H1 (cell line): ENCODE measurements around the gene TTC21A. TPM values are rescaled to one million over a fixed set of nuclear protein-coding genes. Genes with fewer than 3 reads are reported as not detected.

Experiments
- CTCF ChIA-PET: fragments of 300-600 bp; sonication (Branson Sonifier 250); formaldehyde crosslinking; loops from one replicate; lab custom pipeline; 2021; ENCODE audit not compliant: partially characterized antibody; lab: Charles Lee
- POLR2A ChIA-PET: fragments of 300-600 bp; sonication (Branson Sonifier 250); formaldehyde crosslinking; loops from one replicate; lab custom pipeline; 2021; ENCODE audit warnings: inconsistent platforms; ENCODE audit not compliant: partially characterized antibody; lab: Charles Lee
- DNase-seq, 2 experiments: peaks; one replicate each; pipeline versions ENCODE4 v3.0.0 to v3.0.0-alpha.2; 2010 to 2022; ENCODE audit warnings: low spot score in 2 of 2, low read depth in 1 of 2, mixed read lengths in 1 of 2
- FAIRE-seq: peaks from 2 replicates; lab custom pipeline; 2011; peaks lifted over from hg19 to GRCh38; lab: Jason Lieb, UNC
- H2AFZ ChIP-seq: 2 replicates; pipeline ENCODE4 v1.8.1; 2012; ENCODE audit warnings: low read length, inconsistent platforms
- H2AK5ac ChIP-seq: 2 replicates; pipeline ENCODE4 v1.6.1; 2013; ENCODE audit warnings: low read depth, low read length
- H2BK120ac ChIP-seq: replicated peaks from 2 replicates; pipeline ENCODE3; 2013; ENCODE audit warnings: low read depth, low read length, inconsistent platforms
- H2BK12ac ChIP-seq: 2 replicates; pipeline ENCODE4 v1.6.1; 2013; ENCODE audit warnings: low read depth, low read length
- H2BK15ac ChIP-seq: 2 replicates; pipeline ENCODE4 v1.6.1; 2013; ENCODE audit warnings: low read length
- H2BK20ac ChIP-seq: 2 replicates; pipeline ENCODE4 v1.6.1; 2013; ENCODE audit warnings: low read length
- H2BK5ac ChIP-seq: 2 replicates; pipeline ENCODE4 v1.6.1; 2013; ENCODE audit warnings: low read depth, low read length
- H3K14ac ChIP-seq: 2 replicates; pipeline ENCODE4 v1.6.1; 2013; ENCODE audit warnings: inconsistent platforms; ENCODE audit not compliant: insufficient read length
- H3K18ac ChIP-seq: 2 replicates; pipeline ENCODE4 v1.6.1; 2013; ENCODE audit warnings: low read length; ENCODE audit errors: extremely low read depth
- H3K23ac ChIP-seq: 2 replicates; pipeline ENCODE4 v1.6.1; 2013; ENCODE audit warnings: inconsistent platforms; ENCODE audit not compliant: insufficient read length
- H3K23me2 ChIP-seq: 2 replicates; pipeline ENCODE4 v1.6.1; 2013; ENCODE audit warnings: low read depth, low read length
- H3K27ac ChIP-seq: 2 replicates; pipeline ENCODE4 v1.6.1; 2011; ENCODE audit warnings: low read depth, low read length, inconsistent platforms
- H3K27me3 ChIP-seq, 4 experiments: replicated peaks in 1 of 4; 1 replicate in 1 of 4; 2 replicates in 3 of 4; pipeline versions ENCODE4 v1.6.1 to v1.8.1; 2011 to 2013; ENCODE audit warnings: low read length in 3 of 4, mild to moderate bottlenecking in 3 of 4, inconsistent platforms in 2 of 4, mixed read lengths in 2 of 4, moderate library complexity in 1 of 4; ENCODE audit not compliant: control insufficient read depth in 3 of 4, insufficient read depth in 3 of 4; ENCODE audit errors: extremely low read depth in 1 of 4
- H3K36me3 ChIP-seq, 4 experiments: 2 replicates each; pipeline versions ENCODE4 v1.6.1 to v1.8.1; 2011 to 2013; ENCODE audit warnings: mild to moderate bottlenecking in 4 of 4, low read length in 3 of 4, moderate library complexity in 2 of 4, control low read depth in 1 of 4, inconsistent platforms in 1 of 4; ENCODE audit not compliant: insufficient read depth in 4 of 4, control insufficient read depth in 2 of 4
- H3K4ac ChIP-seq: replicated peaks from 2 replicates; pipeline ENCODE3; 2013; ENCODE audit warnings: low read length, low read depth, mixed read lengths, inconsistent platforms; ENCODE audit not compliant: insufficient read length
- H3K4me1 ChIP-seq, 4 experiments: replicated peaks in 1 of 4; 1 replicate in 1 of 4; 2 replicates in 3 of 4; pipeline versions ENCODE4 v1.6.1 to v1.8.1; 2011 to 2013; ENCODE audit warnings: low read length in 3 of 4, inconsistent platforms in 2 of 4, mixed read lengths in 1 of 4; ENCODE audit not compliant: insufficient read depth in 4 of 4, control insufficient read depth in 3 of 4
- H3K4me2 ChIP-seq, 2 experiments: 2 replicates each; pipeline versions ENCODE4 v1.6.1 to v1.8.1; 2011 to 2013; ENCODE audit warnings: low read depth in 2 of 2, low read length in 2 of 2, control low read depth in 1 of 2, inconsistent platforms in 1 of 2, mild to moderate bottlenecking in 1 of 2; ENCODE audit not compliant: insufficient read depth in 1 of 2
- H3K4me3 ChIP-seq, 4 experiments: fragments of 200-600, 300-600 bp in 1 of 4; sonication (generic), shearing (Covaris generic), sonication (Bioruptor Twin) in 1 of 4; 2 replicates each; pipeline versions ENCODE4 v1.5.1 to v1.8.1; 2011 to 2016; ENCODE audit warnings: low read length in 4 of 4, low read depth in 3 of 4, control low read depth in 2 of 4, inconsistent platforms in 2 of 4, mild to moderate bottlenecking in 2 of 4, mixed read lengths in 1 of 4, moderate library complexity in 1 of 4; ENCODE audit not compliant: insufficient read depth in 2 of 4; ENCODE audit errors: extremely low read depth in 1 of 4
- H3K56ac ChIP-seq: replicated peaks from 2 replicates; pipeline ENCODE3; 2013; ENCODE audit warnings: low read depth, mild to moderate bottlenecking, mixed read lengths, low read length, inconsistent platforms; ENCODE audit not compliant: insufficient read length
- H3K79me1 ChIP-seq: 2 replicates; pipeline ENCODE4 v1.6.1; 2013; ENCODE audit warnings: low read depth, low read length, control low read depth
- H3K79me2 ChIP-seq, 2 experiments: 2 replicates each; pipeline versions ENCODE4 v1.6.1 to v1.8.1; 2012 to 2013; ENCODE audit warnings: low read length in 2 of 2, mild to moderate bottlenecking in 2 of 2, inconsistent platforms in 1 of 2; ENCODE audit not compliant: insufficient read depth in 2 of 2, control insufficient read depth in 1 of 2
- H3K9ac ChIP-seq, 4 experiments: replicated peaks in 1 of 4; 1 replicate in 1 of 4; 2 replicates in 3 of 4; pipeline versions ENCODE4 v1.6.1 to v1.8.1; 2011 to 2013; ENCODE audit warnings: low read depth in 3 of 4, low read length in 3 of 4, control low read depth in 2 of 4, mild to moderate bottlenecking in 2 of 4, moderate library complexity in 2 of 4, inconsistent platforms in 1 of 4; ENCODE audit errors: extremely low read depth in 1 of 4
- H3K9me3 ChIP-seq, 2 experiments: 2 replicates each; pipeline versions ENCODE4 v1.6.1 to v1.8.1; 2012 to 2013; ENCODE audit warnings: mild to moderate bottlenecking in 2 of 2, moderate library complexity in 2 of 2, control low read depth in 1 of 2, inconsistent platforms in 1 of 2, low read depth in 1 of 2, low read length in 1 of 2, mixed read lengths in 1 of 2; ENCODE audit not compliant: insufficient read depth in 2 of 2
- H4K20me1 ChIP-seq, 2 experiments: replicated peaks in 1 of 2; 2 replicates each; pipeline versions ENCODE3 to v1.8.1; 2011 to 2013; ENCODE audit warnings: inconsistent platforms in 2 of 2, low read length in 2 of 2, mild to moderate bottlenecking in 1 of 2; ENCODE audit not compliant: insufficient read depth in 2 of 2, control insufficient read depth in 1 of 2
- H4K5ac ChIP-seq: 2 replicates; pipeline ENCODE4 v1.6.1; 2013; ENCODE audit warnings: low read length, low read depth, mixed read lengths, inconsistent platforms; ENCODE audit not compliant: insufficient read length
- H4K8ac ChIP-seq: 2 replicates; pipeline ENCODE4 v1.8.0; 2013; ENCODE audit warnings: mild to moderate bottlenecking, moderate library complexity, low read length, inconsistent platforms; ENCODE audit not compliant: insufficient read depth; ENCODE audit errors: extremely low read depth
- H4K91ac ChIP-seq: replicated peaks from 2 replicates; pipeline ENCODE3; 2013; ENCODE audit warnings: low read length, mixed read lengths, inconsistent platforms; ENCODE audit not compliant: insufficient read length
- ASH2L ChIP-seq: fragments of 200-600, 300-600 bp; sonication (generic); IDR thresholded peaks from one replicate; pipeline ENCODE4 v1.7.1; 2017; ENCODE audit warnings: low read length
- BRCA1 ChIP-seq: IDR thresholded peaks from 2 replicates; pipeline ENCODE4 v1.6.1; 2012; ENCODE audit warnings: low read depth, low read length, improper control_type of control experiment
- CHD1 ChIP-seq: IDR thresholded peaks from 2 replicates; pipeline ENCODE4 v1.6.1; 2012; ENCODE audit warnings: low read depth, low read length, improper control_type of control experiment
- CHD2 ChIP-seq: IDR thresholded peaks from 2 replicates; pipeline ENCODE4 v1.6.1; 2012; ENCODE audit warnings: low read length, improper control_type of control experiment
- CTBP2 ChIP-seq: IDR thresholded peaks from 2 replicates; pipeline ENCODE4 v1.7.0; 2011; ENCODE audit warnings: borderline replicate concordance, mild to moderate bottlenecking, moderate library complexity, mixed read lengths, low read length; ENCODE audit not compliant: insufficient read depth, insufficient read length
- KDM4A ChIP-seq: IDR thresholded peaks from one replicate; pipeline ENCODE4 v1.7.1; 2012; ENCODE audit warnings: low read depth, mild to moderate bottlenecking, moderate library complexity, low read length, inconsistent platforms; ENCODE audit not compliant: severe bottlenecking
- NANOG ChIP-seq: IDR thresholded peaks from 2 replicates; pipeline ENCODE4 v1.6.1; 2011; ENCODE audit warnings: low read length, low read depth, mild to moderate bottlenecking, inconsistent platforms; ENCODE audit not compliant: insufficient read depth, poor library complexity, severe bottlenecking
- RBBP5 ChIP-seq: IDR thresholded peaks from 2 replicates; pipeline ENCODE4 v1.7.1; 2012; ENCODE audit warnings: low read depth, mild to moderate bottlenecking, inconsistent platforms, low read length, moderate library complexity, borderline replicate concordance
- RFX5 ChIP-seq: IDR thresholded peaks from 2 replicates; pipeline ENCODE4 v1.6.1; 2011; ENCODE audit warnings: low read depth, low read length, improper control_type of control experiment, borderline replicate concordance
- SP4 ChIP-seq: IDR thresholded peaks from 2 replicates; pipeline ENCODE4 v1.6.1; 2012; ENCODE audit warnings: low read length, inconsistent platforms
- SUZ12 ChIP-seq: fragments of 200-600 bp; sonication (generic); IDR thresholded peaks from 2 replicates; pipeline ENCODE4 v1.6.1; 2012; ENCODE audit warnings: mild to moderate bottlenecking, inconsistent platforms, low read length, moderate library complexity, mixed read lengths
- TAF7 ChIP-seq: optimal IDR thresholded peaks from 2 replicates; pipeline ENCODE3; 2011; ENCODE audit warnings: low read depth, mild to moderate bottlenecking, inconsistent platforms, low read length, moderate library complexity, borderline replicate concordance
- TBP ChIP-seq: IDR thresholded peaks from 2 replicates; pipeline ENCODE4 v1.6.1; 2011; ENCODE audit warnings: low read depth, low read length, improper control_type of control experiment
- TCF12 ChIP-seq: IDR thresholded peaks from 2 replicates; pipeline ENCODE4 v1.6.1; 2011; ENCODE audit warnings: low read depth, mild to moderate bottlenecking, low read length
- WGBS, 2 experiments: shearing (Covaris generic) in 1 of 2; methylation state at CpG; one replicate each; pipeline versions ENCODE4 v1.1.6 to v1.1.7; 2013 to 2015; ENCODE audit warnings: low lambda C conversion rate in 2 of 2, mixed read lengths in 2 of 2, inconsistent platforms in 1 of 2, low coverage in 1 of 2, missing lambda C conversion rate in 1 of 2; ENCODE audit not compliant: insufficient replicate concordance in 2 of 2, insufficient coverage in 1 of 2, insufficient read length in 1 of 2; ENCODE audit errors: extremely low coverage in 1 of 2, missing lambda C conversion rate in 1 of 2; 5-methylcytosine and 5-hydroxymethylcytosine counted together
- polyA plus RNA-seq, 7 experiments: library from polyadenylated mRNA; depleted of rRNA in 3 of 7; stranded (reverse) in 5 of 7; unstranded in 2 of 7; fragments of >200 nt in 5 of 7; fragments of 200-250 nt in 2 of 7; gene quantifications; 1 replicate in 5 of 7; 2 replicates in 1 of 7; 4 replicates in 1 of 7; pipeline versions ENCODE4 v1.2.1 to v1.2.3, GENCODE V29; 2011 to 2013; ENCODE audit warnings: missing spikeins in 2 of 7, mixed read lengths in 2 of 7
- total RNA-seq: library from RNA; stranded (reverse); fragmentation: NEBNext Ultra II Directional; extraction: Animal tissue kit (Norgen Biotek cat#: 25700); gene quantifications from 2 replicates; pipeline ENCODE4 v1.2.1, GENCODE V29; 2021
- TF ChIP-seq, protein P1 (sequence below): IDR thresholded peaks from 2 replicates; pipeline ENCODE4 v1.6.1; 2012; ENCODE audit warnings: inconsistent platforms

TTC21A gene
- total and polyA plus RNA-seq, 2 of the 8 experiments (the other 6 are each of a cell fraction or from before 2014, with no cell fraction given) = 2.3 to 2.8 TPM

- Histone ChIP-seq H3K27ac (no peak overlapping the region), H3K14ac (no peak overlapping the region), H2AFZ (no peak overlapping the region), H3K4ac (no peak overlapping the region), H3K36me3 (no peaks in the 10 kb centered on the region), H3K79me1 (no peaks in the 10 kb centered on the region), H3K79me2 (no peaks in the 10 kb centered on the region), H2AK5ac (no peak overlapping the region), H3K23me2 (peaks cover 5% of the 10 kb centered on the region; the same call in 1 of the 2 replicates), H2BK120ac (no peak overlapping the region), H2BK15ac (no peak overlapping the region), H3K9me3 (no peaks in the 10 kb centered on the region), H2BK5ac (no peak overlapping the region), H3K18ac (no peak overlapping the region), H3K23ac (no peak overlapping the region), H2BK20ac (no peak overlapping the region), H3K4me1 (no peaks in the 10 kb centered on the region), H3K56ac (no peak overlapping the region), H4K91ac (no peak overlapping the region), H3K27me3 (peaks cover 0 to 8% (median 2%) of the 10 kb centered on the region in 4 experiments; a peak in 1 of 7 replicates), H3K4me3 (no peak overlapping the region), H3K4me2 (no peak overlapping the region), H3K9ac (no peak overlapping the region), H2BK12ac (no peak overlapping the region), H4K5ac (no peak overlapping the region), H4K20me1 (no peaks in the 10 kb centered on the region), H4K8ac (no peak overlapping the region)
- DNase-seq (no peak), FAIRE-seq (no peak)
- CTCF ChIA-PET = interaction anchor here (0.7 to 20.0 kb wide), 4 partner anchors 8 to 179 kb away, joined by 3 to 496 read pairs (median 50); no protein-coding TSS in a partner anchor
- WGBS, 2 experiments = 89% methylated on average over 2 of the region's 2 CpGs; no CpG with 5 or more reads in 1 of the 2 experiments
- POLR2A ChIA-PET = interaction anchor here (0.6 kb wide), 1 partner anchor 62 kb away, joined by 3 read pairs; no protein-coding TSS in a partner anchor
- no peak for TF ChIP-seq TAF7
- TF ChIP-seq RFX5 = no peak
- TF ChIP-seq, protein P1, sequence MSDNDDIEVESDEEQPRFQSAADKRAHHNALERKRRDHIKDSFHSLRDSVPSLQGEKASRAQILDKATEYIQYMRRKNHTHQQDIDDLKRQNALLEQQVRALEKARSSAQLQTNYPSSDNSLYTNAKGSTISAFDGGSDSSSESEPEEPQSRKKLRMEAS = no peak
- no peak for TF ChIP-seq CHD1
- no peak for TF ChIP-seq NANOG
- TF ChIP-seq TBP = no peak
- no peak for TF ChIP-seq SP4
- no peak for TF ChIP-seq SUZ12
- no peak for TF ChIP-seq RBBP5
- TF ChIP-seq CHD2 = no peak
- no peak for TF ChIP-seq TCF12
- TF ChIP-seq CTBP2 = no peak
- TF ChIP-seq BRCA1 = no peak
- TF ChIP-seq ASH2L = no peak
- TF ChIP-seq KDM4A = no peak
These were observed 5.1 kb downstream of the TTC21A start for GRCh38 chr3:39112535-39112934.
